ENCODE measurements around the gene ZNF688.
"Not testable (repeated sequence)": the region's sequence is repeated elsewhere in the genome, so short reads cannot be mapped to it uniquely, and the experiment has no call there.

DNA sequence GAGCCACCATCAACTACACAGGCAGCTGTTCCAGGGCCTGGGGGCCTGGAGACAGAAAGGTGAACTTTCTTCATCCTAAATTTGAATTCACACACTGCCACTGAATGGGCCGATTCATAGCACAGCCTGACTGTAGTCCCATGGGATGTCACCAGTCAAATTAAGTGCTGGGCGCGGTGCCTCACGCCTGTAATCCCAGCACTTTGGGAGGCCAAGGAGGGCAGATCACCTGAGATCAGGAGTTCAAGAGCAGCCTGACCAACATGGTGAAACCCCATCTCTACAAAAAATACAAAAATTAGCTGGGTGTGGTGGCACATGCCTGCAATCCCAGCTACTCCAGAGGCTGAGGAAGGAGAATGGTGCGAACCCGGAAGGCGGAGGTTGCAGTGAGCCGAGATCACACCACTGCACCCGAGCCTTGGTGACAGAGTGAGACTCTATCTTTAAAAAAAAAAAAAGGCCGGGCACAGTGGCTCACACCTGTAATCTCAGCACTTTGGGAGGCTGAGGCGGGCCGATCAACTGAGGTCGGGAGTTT, 31.5 kb downstream of the ZNF688 start:
- not testable (repeated sequence) for TF ChIP-seq FOXK2 (IDR thresholded peaks at IDR 0.05); SP1 (IDR thresholded peaks at IDR 0.05); BHLHE40 (IDR thresholded peaks at IDR 0.05; ENCODE audit: borderline replicate concordance); ZNF384 (IDR thresholded peaks at IDR 0.05); FOXA1 (IDR thresholded peaks at IDR 0.05); FOXM1 (IDR thresholded peaks at IDR 0.05; ENCODE audit: borderline replicate concordance); ELF4 (IDR thresholded peaks at IDR 0.05); SUZ12 (IDR thresholded peaks at IDR 0.05); L3MBTL2 (conservative IDR thresholded peaks at IDR 0.05); HDGF (IDR thresholded peaks at IDR 0.05; ENCODE audit: borderline replicate concordance); LEF1 (IDR thresholded peaks at IDR 0.05; ENCODE audit: borderline replicate concordance)
- TF ChIP-seq, protein P1, sequence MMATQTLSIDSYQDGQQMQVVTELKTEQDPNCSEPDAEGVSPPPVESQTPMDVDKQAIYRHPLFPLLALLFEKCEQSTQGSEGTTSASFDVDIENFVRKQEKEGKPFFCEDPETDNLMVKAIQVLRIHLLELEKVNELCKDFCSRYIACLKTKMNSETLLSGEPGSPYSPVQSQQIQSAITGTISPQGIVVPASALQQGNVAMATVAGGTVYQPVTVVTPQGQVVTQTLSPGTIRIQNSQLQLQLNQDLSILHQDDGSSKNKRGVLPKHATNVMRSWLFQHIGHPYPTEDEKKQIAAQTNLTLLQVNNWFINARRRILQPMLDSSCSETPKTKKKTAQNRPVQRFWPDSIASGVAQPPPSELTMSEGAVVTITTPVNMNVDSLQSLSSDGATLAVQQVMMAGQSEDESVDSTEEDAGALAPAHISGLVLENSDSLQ (IDR thresholded peaks at IDR 0.05): not testable (repeated sequence)

Data from HEK293T (cell line).